HG03571 (cell line): ENCODE results near the gene GATAD2B.
"Not testable (repeated sequence)": the region's sequence is repeated elsewhere in the genome, so short reads cannot be mapped to it uniquely, and the experiment has no call there.

Source experiments
- ATAC-seq: cut with Tn5 transposase; IDR thresholded peaks from one replicate; pipeline ENCODE4 v1.9.1; 2021; ENCODE audit not compliant: unreplicated experiment

The GATAD2B gene

GRCh38 chr1:153796786-153797659, 125.7 kb downstream of the GATAD2B start:
- ATAC-seq: peak; percentile 47

- no peak for ATAC-seq
Measured at GRCh38 chr1:153795934-153796785, 126.6 kb downstream of the GATAD2B start.

- no peak for ATAC-seq
Measured at GRCh38 chr1:153795330-153795837, 127.4 kb downstream of the GATAD2B start.

- no peak for ATAC-seq
Measured at GRCh38 chr1:153794624-153795329, 128.0 kb downstream of the GATAD2B start.

GRCh38 chr1:153793973-153794615, 128.7 kb downstream of the GATAD2B start:
- ATAC-seq: no peak

GRCh38 chr1:153793261-153793972, 129.4 kb downstream of the GATAD2B start:
- ATAC-seq: no peak

- no peak for ATAC-seq
Measured at GRCh38 chr1:153792631-153793041, 130.1 kb downstream of the GATAD2B start.

GRCh38 chr1:153791648-153792253, 131.0 kb downstream of the GATAD2B start:
- ATAC-seq: peak; percentile 4

GRCh38 chr1:153790966-153791647, 131.7 kb downstream of the GATAD2B start:
- peak; percentile 80 for ATAC-seq

- no peak for ATAC-seq
Measured at GRCh38 chr1:153790313-153790965, 132.3 kb downstream of the GATAD2B start.

- ATAC-seq: no peak
Measured at GRCh38 chr1:153789478-153790034, 133.2 kb downstream of the GATAD2B start.

GRCh38 chr1:153786038-153786790, 136.6 kb downstream of the GATAD2B start:
- no peak for ATAC-seq

GRCh38 chr1:153783233-153784190, 139.3 kb downstream of the GATAD2B start:
- ATAC-seq: peak; percentile 87

GRCh38 chr1:153782648-153783047, 140.1 kb downstream of the GATAD2B start:
- not testable (repeated sequence) for ATAC-seq

- ATAC-seq: no peak
Measured at GRCh38 chr1:153780551-153780950, 142.2 kb downstream of the GATAD2B start.
